ENCODE data around the gene SEMA3C. TPM values are rescaled to one million over a fixed set of nuclear protein-coding genes. Genes with fewer than 3 reads are reported as not detected.
A peak's percentile ranks its signal among the peaks of the same experiment; 100 is the strongest.

SEMA3C gene
- total RNA-seq, 4 donors from 2014 or later: 117 to 181 (median 158) TPM

GRCh38 chr7:80902716-80903308, 16.0 kb downstream of the SEMA3C start:
- Histone ChIP-seq H3K27ac (replicated peaks in 1 of 4) (peak overlapping the region in 2 of 4 donors; percentile 12 to 51), H3K27me3 (no peaks in the 10 kb centered on the region), H3K4me3 (no peak overlapping the region), H3K9me3 (no peaks in the 10 kb centered on the region), H3K4me1 (peaks cover 9 to 65% (median 54%) of the 10 kb centered on the region in 4 donors), H3K36me3 (no peaks in the 10 kb centered on the region)
- intact Hi-C loops (cut with DNase I): loop anchor here (5.0 kb wide), 1 partner anchor 51 kb away; no protein-coding TSS in a partner anchor
- DNase-seq (ENCODE audit: extremely low spot score): no peak
- 88% methylated on average over 6 of the region's 6 CpGs for WGBS
- no peak for TF ChIP-seq POLR2AphosphoS5 (IDR thresholded peaks at IDR 0.05)
- no peak for TF ChIP-seq CTCF (IDR thresholded peaks at IDR 0.05)
- no peak for TF ChIP-seq POLR2A (IDR thresholded peaks at IDR 0.05; ENCODE audit: low read depth)
- no peak for TF ChIP-seq EP300 (IDR thresholded peaks at IDR 0.05)

GRCh38 chr7:80902019-80902418, 16.8 kb downstream of the SEMA3C start:
- intact Hi-C loops (cut with DNase I): loop anchor here (5.0 kb wide), 1 partner anchor 50 kb away; no protein-coding TSS in a partner anchor
- TF ChIP-seq POLR2AphosphoS5 (IDR thresholded peaks at IDR 0.05) (no peak), CTCF (IDR thresholded peaks at IDR 0.05) (no peak), POLR2A (IDR thresholded peaks at IDR 0.05; ENCODE audit: low read depth) (no peak), EP300 (IDR thresholded peaks at IDR 0.05) (no peak)
- no peaks in the 10 kb centered on the region for H3K36me3 ChIP-seq
- peaks cover 9 to 63% (median 51%) of the 10 kb centered on the region in 4 donors for H3K4me1 ChIP-seq
- H3K4me3 ChIP-seq: no peak overlapping the region
- H3K27me3 ChIP-seq: no peaks in the 10 kb centered on the region
- 92% methylated on average over 1 of the region's 1 CpG for WGBS
- peak overlapping the region in 3 of 4 donors; percentile 22 to 60 (median 57) for H3K27ac ChIP-seq (replicated peaks in 1 of 4)
- no peaks in the 10 kb centered on the region for H3K9me3 ChIP-seq
- no peak for DNase-seq (ENCODE audit: extremely low spot score)

- intact Hi-C loops (cut with DNase I): loop anchor here (5.0 kb wide), 1 partner anchor 49 kb away; no protein-coding TSS in a partner anchor
- Histone ChIP-seq H3K9me3 (no peaks in the 10 kb centered on the region), H3K27ac (replicated peaks in 1 of 4) (peak overlapping the region; percentile 49 to 60 (median 58)), H3K27me3 (no peaks in the 10 kb centered on the region), H3K4me3 (no peak overlapping the region), H3K36me3 (no peaks in the 10 kb centered on the region), H3K4me1 (peaks cover 9 to 56% (median 44%) of the 10 kb centered on the region in 4 donors)
- WGBS: 31% methylated on average over 4 of the region's 4 CpGs
- no peak for DNase-seq (ENCODE audit: extremely low spot score)
- TF ChIP-seq EP300 (IDR thresholded peaks at IDR 0.05): no peak
- TF ChIP-seq POLR2AphosphoS5 (IDR thresholded peaks at IDR 0.05): peak in 1 of 2 donors; percentile 80
Observed at GRCh38 chr7:80900583-80901576, 18.0 kb downstream of the SEMA3C start.

GRCh38 chr7:80896906-80897598, 21.8 kb downstream of the SEMA3C start:
- intact Hi-C loops (cut with DNase I): no loop called here
- Histone ChIP-seq H3K4me3 (no peak overlapping the region), H3K4me1 (peaks cover 0 to 44% (median 30%) of the 10 kb centered on the region in 4 donors), H3K27me3 (no peaks in the 10 kb centered on the region), H3K27ac (replicated peaks in 1 of 4) (peak overlapping the region in 1 of 4 donors; percentile 3), H3K36me3 (no peaks in the 10 kb centered on the region), H3K9me3 (no peaks in the 10 kb centered on the region)
- WGBS: 96% methylated on average over 7 of the region's 7 CpGs
- DNase-seq (ENCODE audit: extremely low spot score): no peak
- TF ChIP-seq POLR2A (IDR thresholded peaks at IDR 0.05; ENCODE audit: low read depth) (no peak), EP300 (IDR thresholded peaks at IDR 0.05) (no peak), CTCF (IDR thresholded peaks at IDR 0.05) (no peak), POLR2AphosphoS5 (IDR thresholded peaks at IDR 0.05) (no peak)
